SK-N-SH (cell line): Measurements from ENCODE around the gene PXDC1.
A peak's percentile ranks its signal among the peaks of the same experiment; 100 is the strongest.

Experiments
- CHD2 ChIP-seq: fragments of 150-350 bp; IDR thresholded peaks from 2 replicates; pipeline ENCODE4 v1.6.1; 2018; ENCODE audit warnings: low read length; ENCODE audit not compliant: partially characterized antibody
- ELF1 ChIP-seq: IDR thresholded peaks from 2 replicates; pipeline ENCODE4 v1.4.0; 2012
- JUND ChIP-seq: IDR thresholded peaks from 2 replicates; pipeline ENCODE4 v1.4.0; 2012
- MXI1 ChIP-seq: IDR thresholded peaks from 2 replicates; pipeline ENCODE4 v1.6.1; 2012; ENCODE audit warnings: mild to moderate bottlenecking, low read depth, low read length, improper control_type of control experiment
- NFIC ChIP-seq: IDR thresholded peaks from 2 replicates; pipeline ENCODE4 v1.4.0; 2012; ENCODE audit warnings: borderline replicate concordance
- NRF1 ChIP-seq: IDR thresholded peaks from 2 replicates; pipeline ENCODE4 v1.6.1; 2012; ENCODE audit warnings: low read depth, mild to moderate bottlenecking, low read length
- POLR2AphosphoS5 ChIP-seq: IDR thresholded peaks from 2 replicates; pipeline ENCODE4 v1.6.1; 2012; ENCODE audit warnings: low read depth, low read length
- RAD21 ChIP-seq: IDR thresholded peaks from 2 replicates; pipeline ENCODE4 v1.6.1; 2012; ENCODE audit warnings: mild to moderate bottlenecking, low read length
- TF ChIP-seq, protein P1 (sequence below): fragments of 200-600 bp; sonication (generic); IDR thresholded peaks from 2 replicates; pipeline ENCODE4 v1.6.1; 2017; ENCODE audit warnings: antibody characterized with exemption, mild to moderate bottlenecking, moderate library complexity
- TF ChIP-seq, protein P2 (sequence below): IDR thresholded peaks from 2 replicates; pipeline ENCODE4 v1.4.0; 2012; ENCODE audit warnings: low read depth, borderline replicate concordance
- TF ChIP-seq, protein P3 (sequence below): IDR thresholded peaks from 2 replicates; pipeline ENCODE4 v1.6.1; 2012; ENCODE audit warnings: mild to moderate bottlenecking, low read depth, low read length, moderate library complexity

- no peak for TF ChIP-seq MXI1
- TF ChIP-seq CHD2 = no peak
- TF ChIP-seq JUND = no peak
- no peak for TF ChIP-seq NRF1
- TF ChIP-seq, protein P1, sequence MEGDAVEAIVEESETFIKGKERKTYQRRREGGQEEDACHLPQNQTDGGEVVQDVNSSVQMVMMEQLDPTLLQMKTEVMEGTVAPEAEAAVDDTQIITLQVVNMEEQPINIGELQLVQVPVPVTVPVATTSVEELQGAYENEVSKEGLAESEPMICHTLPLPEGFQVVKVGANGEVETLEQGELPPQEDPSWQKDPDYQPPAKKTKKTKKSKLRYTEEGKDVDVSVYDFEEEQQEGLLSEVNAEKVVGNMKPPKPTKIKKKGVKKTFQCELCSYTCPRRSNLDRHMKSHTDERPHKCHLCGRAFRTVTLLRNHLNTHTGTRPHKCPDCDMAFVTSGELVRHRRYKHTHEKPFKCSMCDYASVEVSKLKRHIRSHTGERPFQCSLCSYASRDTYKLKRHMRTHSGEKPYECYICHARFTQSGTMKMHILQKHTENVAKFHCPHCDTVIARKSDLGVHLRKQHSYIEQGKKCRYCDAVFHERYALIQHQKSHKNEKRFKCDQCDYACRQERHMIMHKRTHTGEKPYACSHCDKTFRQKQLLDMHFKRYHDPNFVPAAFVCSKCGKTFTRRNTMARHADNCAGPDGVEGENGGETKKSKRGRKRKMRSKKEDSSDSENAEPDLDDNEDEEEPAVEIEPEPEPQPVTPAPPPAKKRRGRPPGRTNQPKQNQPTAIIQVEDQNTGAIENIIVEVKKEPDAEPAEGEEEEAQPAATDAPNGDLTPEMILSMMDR = no peak
- TF ChIP-seq POLR2AphosphoS5 = peak; percentile 8; the same call in 1 of the 2 replicates
- TF ChIP-seq, protein P2, sequence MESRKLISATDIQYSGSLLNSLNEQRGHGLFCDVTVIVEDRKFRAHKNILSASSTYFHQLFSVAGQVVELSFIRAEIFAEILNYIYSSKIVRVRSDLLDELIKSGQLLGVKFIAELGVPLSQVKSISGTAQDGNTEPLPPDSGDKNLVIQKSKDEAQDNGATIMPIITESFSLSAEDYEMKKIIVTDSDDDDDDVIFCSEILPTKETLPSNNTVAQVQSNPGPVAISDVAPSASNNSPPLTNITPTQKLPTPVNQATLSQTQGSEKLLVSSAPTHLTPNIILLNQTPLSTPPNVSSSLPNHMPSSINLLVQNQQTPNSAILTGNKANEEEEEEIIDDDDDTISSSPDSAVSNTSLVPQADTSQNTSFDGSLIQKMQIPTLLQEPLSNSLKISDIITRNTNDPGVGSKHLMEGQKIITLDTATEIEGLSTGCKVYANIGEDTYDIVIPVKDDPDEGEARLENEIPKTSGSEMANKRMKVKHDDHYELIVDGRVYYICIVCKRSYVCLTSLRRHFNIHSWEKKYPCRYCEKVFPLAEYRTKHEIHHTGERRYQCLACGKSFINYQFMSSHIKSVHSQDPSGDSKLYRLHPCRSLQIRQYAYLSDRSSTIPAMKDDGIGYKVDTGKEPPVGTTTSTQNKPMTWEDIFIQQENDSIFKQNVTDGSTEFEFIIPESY = no peak
- TF ChIP-seq RAD21 = no peak
- TF ChIP-seq, protein P3, sequence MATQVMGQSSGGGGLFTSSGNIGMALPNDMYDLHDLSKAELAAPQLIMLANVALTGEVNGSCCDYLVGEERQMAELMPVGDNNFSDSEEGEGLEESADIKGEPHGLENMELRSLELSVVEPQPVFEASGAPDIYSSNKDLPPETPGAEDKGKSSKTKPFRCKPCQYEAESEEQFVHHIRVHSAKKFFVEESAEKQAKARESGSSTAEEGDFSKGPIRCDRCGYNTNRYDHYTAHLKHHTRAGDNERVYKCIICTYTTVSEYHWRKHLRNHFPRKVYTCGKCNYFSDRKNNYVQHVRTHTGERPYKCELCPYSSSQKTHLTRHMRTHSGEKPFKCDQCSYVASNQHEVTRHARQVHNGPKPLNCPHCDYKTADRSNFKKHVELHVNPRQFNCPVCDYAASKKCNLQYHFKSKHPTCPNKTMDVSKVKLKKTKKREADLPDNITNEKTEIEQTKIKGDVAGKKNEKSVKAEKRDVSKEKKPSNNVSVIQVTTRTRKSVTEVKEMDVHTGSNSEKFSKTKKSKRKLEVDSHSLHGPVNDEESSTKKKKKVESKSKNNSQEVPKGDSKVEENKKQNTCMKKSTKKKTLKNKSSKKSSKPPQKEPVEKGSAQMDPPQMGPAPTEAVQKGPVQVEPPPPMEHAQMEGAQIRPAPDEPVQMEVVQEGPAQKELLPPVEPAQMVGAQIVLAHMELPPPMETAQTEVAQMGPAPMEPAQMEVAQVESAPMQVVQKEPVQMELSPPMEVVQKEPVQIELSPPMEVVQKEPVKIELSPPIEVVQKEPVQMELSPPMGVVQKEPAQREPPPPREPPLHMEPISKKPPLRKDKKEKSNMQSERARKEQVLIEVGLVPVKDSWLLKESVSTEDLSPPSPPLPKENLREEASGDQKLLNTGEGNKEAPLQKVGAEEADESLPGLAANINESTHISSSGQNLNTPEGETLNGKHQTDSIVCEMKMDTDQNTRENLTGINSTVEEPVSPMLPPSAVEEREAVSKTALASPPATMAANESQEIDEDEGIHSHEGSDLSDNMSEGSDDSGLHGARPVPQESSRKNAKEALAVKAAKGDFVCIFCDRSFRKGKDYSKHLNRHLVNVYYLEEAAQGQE = no peak
- no peak for TF ChIP-seq NFIC
- no peak for TF ChIP-seq ELF1
Measured at GRCh38 chr6:3752531-3753227, 1.2 kb upstream of the PXDC1 start.
